Activated B cell treated with CpG ODN at 0.5 μM for 24 hours (primary cell): ENCODE measurements around the gene PBX3. TPM values are rescaled to one million over a fixed set of nuclear protein-coding genes. Genes with fewer than 3 reads are reported as not detected.

ENCODE experiments used
- ATAC-seq: fragments of 200-7000 bp; cut with Tn5 transposase; one replicate; pipeline ENCODE4 v1.10.0; 2021; ENCODE audit warnings: low read depth, mild to moderate bottlenecking, moderate library complexity
- CTCF ChIA-PET: fragments of 350-600 bp; sonication (Branson Sonifier 250); formaldehyde crosslinking; loops from one replicate; lab custom pipeline; 2021; ENCODE audit warnings: antibody characterized with exemption; lab: Charles Lee
- POLR2A ChIA-PET: fragments of 350-600 bp; sonication (Branson Sonifier 250); formaldehyde crosslinking; loops from one replicate; lab custom pipeline; 2021; ENCODE audit warnings: antibody characterized with exemption; lab: Charles Lee
- DNase-seq: peaks from one replicate; pipeline ENCODE4 v3.0.0; 2022
- H3K27ac Mint-ChIP-seq: one replicate; pipeline ENCODE4 v1.8.0; 2020; ENCODE audit warnings: mixed read lengths
- H3K27me3 Mint-ChIP-seq: one replicate; pipeline ENCODE4 v1.8.0; 2021; ENCODE audit warnings: mixed read lengths
- H3K36me3 Mint-ChIP-seq: one replicate; pipeline ENCODE4 v1.8.0; 2021; ENCODE audit warnings: low read depth, mixed read lengths
- H3K4me1 Mint-ChIP-seq: one replicate; pipeline ENCODE4 v1.8.0; 2021; ENCODE audit warnings: mixed read lengths
- H3K4me3 Mint-ChIP-seq: one replicate; pipeline ENCODE4 v1.8.0; 2020; ENCODE audit warnings: mild to moderate bottlenecking, mixed read lengths
- H3K9me3 Mint-ChIP-seq: one replicate; pipeline ENCODE4 v1.8.0; 2020; ENCODE audit warnings: mixed read lengths
- intact Hi-C: fragments of 100-400 bp; cut with micrococcal nuclease; formaldehyde crosslinking; loops from one replicate; pipeline ENCODE4 v1.15.1; 2024
- total RNA-seq: library from RNA; stranded (reverse); gene quantifications from 2 replicates; pipeline ENCODE4 v1.2.3, GENCODE V29; 2022
- TF ChIP-seq, protein P1 (sequence below): fragments of 200-600 bp; IDR thresholded peaks from one replicate; pipeline ENCODE4 v1.8.0; 2022; ENCODE audit warnings: antibody characterized with exemption, mild to moderate bottlenecking

Gene PBX3
- total RNA-seq, 1 donor from 2014 or later: 37.2 TPM

GRCh38 chr9:125971050-125971449 lies 223.9 kb downstream of the PBX3 start:
- intact Hi-C loops: no loop called here
- peaks cover 12% of the 10 kb centered on the region for H3K36me3 Mint-ChIP-seq
- ChIA-PET POLR2A (no interaction called here), CTCF (no interaction called here)
- TF ChIP-seq, protein P1, sequence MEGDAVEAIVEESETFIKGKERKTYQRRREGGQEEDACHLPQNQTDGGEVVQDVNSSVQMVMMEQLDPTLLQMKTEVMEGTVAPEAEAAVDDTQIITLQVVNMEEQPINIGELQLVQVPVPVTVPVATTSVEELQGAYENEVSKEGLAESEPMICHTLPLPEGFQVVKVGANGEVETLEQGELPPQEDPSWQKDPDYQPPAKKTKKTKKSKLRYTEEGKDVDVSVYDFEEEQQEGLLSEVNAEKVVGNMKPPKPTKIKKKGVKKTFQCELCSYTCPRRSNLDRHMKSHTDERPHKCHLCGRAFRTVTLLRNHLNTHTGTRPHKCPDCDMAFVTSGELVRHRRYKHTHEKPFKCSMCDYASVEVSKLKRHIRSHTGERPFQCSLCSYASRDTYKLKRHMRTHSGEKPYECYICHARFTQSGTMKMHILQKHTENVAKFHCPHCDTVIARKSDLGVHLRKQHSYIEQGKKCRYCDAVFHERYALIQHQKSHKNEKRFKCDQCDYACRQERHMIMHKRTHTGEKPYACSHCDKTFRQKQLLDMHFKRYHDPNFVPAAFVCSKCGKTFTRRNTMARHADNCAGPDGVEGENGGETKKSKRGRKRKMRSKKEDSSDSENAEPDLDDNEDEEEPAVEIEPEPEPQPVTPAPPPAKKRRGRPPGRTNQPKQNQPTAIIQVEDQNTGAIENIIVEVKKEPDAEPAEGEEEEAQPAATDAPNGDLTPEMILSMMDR: no peak
- no peaks in the 10 kb centered on the region for H3K27me3 Mint-ChIP-seq
- no peak overlapping the region for H3K4me3 Mint-ChIP-seq
- H3K27ac Mint-ChIP-seq: no peak overlapping the region
- no peak for ATAC-seq
- peaks cover 16% of the 10 kb centered on the region for H3K4me1 Mint-ChIP-seq
- DNase-seq: no peak
- peaks cover 3% of the 10 kb centered on the region for H3K9me3 Mint-ChIP-seq

DNA sequence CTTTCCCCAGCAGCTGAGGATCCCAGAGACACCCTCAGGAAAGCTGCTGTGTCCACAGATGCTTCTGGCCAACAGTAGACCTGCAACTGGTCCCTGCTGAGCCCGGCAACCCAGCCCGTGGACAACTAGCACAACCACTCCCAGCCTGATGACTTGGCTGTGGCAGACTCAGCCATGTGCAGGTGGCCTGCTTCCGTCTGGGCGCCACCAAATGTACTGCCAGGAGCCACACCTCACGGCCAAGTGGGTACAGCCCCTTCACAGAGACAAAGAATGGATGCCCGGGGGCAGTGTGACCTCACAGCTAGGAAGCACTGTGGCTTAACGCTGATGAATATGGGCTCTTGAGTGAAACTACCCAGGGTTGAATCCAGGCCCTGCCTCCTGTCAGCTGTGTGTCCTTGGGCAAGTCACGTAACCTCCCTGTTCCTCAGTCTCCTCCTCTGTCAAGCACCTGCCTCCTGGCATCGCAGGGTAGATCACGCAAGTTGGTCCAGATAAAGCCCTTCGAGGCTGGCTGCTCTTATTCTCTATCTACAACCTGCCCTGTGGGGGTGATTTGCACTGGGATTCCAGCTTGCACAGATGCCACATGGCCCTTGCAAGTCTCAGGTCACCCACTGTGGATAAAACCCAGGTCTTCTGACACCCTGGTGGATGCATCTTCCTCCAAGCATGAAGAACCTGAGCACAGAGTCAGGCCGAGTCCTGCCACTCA lies 225.0 kb downstream of the PBX3 start:
- peaks cover 4% of the 10 kb centered on the region for H3K9me3 Mint-ChIP-seq
- intact Hi-C loops: no loop called here
- no peak for DNase-seq
- POLR2A ChIA-PET: no interaction called here
- H3K27me3 Mint-ChIP-seq: peaks cover 3% of the 10 kb centered on the region
- H3K36me3 Mint-ChIP-seq: peaks cover 3% of the 10 kb centered on the region
- no peak for ATAC-seq
- H3K4me3 Mint-ChIP-seq: no peak overlapping the region
- TF ChIP-seq, protein P1: no peak
- H3K27ac Mint-ChIP-seq: no peak overlapping the region
- CTCF ChIA-PET: no interaction called here
- H3K4me1 Mint-ChIP-seq: peaks cover 16% of the 10 kb centered on the region

DNA sequence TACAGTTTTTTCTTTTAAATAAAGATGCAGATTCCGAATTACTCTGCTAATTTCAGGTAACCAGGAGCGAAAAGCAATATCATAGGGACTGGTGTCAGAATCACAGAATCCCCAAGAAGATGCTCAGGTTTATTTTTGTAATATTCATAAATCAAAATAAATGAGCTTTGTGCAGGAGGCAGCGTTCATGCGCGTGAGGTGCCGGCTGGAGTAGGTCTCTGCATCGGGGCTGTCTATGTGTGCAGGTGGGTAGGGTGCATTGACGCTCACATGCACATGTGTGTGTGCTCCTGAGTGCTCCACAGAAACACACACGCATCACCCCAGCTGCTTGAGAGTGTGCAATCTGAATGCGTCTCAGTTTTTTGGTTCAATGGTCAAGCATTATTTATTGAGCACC lies 226.4 kb downstream of the PBX3 start:
- H3K36me3 Mint-ChIP-seq: no peaks in the 10 kb centered on the region
- H3K9me3 Mint-ChIP-seq: peaks cover 10% of the 10 kb centered on the region
- ATAC-seq (no peak), DNase-seq (no peak)
- TF ChIP-seq, protein P1: no peak
- POLR2A ChIA-PET: no interaction called here
- H3K4me1 Mint-ChIP-seq: peaks cover 15% of the 10 kb centered on the region
- no peak overlapping the region for H3K27ac Mint-ChIP-seq
- no peak overlapping the region for H3K4me3 Mint-ChIP-seq
- H3K27me3 Mint-ChIP-seq: peaks cover 7% of the 10 kb centered on the region
- intact Hi-C loops: no loop called here
- CTCF ChIA-PET: no interaction called here

DNA sequence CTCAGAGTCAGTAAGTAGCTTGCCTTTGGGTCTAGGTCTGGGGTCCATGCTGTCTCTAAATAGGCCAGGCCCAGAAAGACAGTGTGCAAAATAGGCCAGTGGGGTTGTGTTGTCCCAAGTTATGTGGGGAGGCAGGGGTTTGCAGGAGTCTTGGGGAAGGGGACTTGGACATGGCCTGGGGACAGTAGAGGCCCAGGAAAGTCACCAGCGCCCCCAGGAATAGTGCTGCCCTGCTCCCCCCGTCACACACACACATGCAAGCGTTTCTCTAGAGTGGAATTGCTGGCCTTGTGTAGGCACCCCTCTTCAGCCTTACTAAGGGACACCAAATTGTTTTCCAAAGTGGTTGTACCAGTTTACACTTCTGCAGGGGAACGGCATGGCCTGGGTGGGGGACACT lies 227.5 kb downstream of the PBX3 start:
- POLR2A ChIA-PET: no interaction called here
- TF ChIP-seq, protein P1: no peak
- intact Hi-C loops: no loop called here
- Mint-ChIP-seq H3K4me3 (no peak overlapping the region), H3K9me3 (peaks cover 18% of the 10 kb centered on the region), H3K27ac (no peak overlapping the region), H3K27me3 (peaks cover 7% of the 10 kb centered on the region), H3K4me1 (peaks cover 5% of the 10 kb centered on the region), H3K36me3 (no peaks in the 10 kb centered on the region)
- CTCF ChIA-PET: no interaction called here
- ATAC-seq (no peak), DNase-seq (no peak)

DNA sequence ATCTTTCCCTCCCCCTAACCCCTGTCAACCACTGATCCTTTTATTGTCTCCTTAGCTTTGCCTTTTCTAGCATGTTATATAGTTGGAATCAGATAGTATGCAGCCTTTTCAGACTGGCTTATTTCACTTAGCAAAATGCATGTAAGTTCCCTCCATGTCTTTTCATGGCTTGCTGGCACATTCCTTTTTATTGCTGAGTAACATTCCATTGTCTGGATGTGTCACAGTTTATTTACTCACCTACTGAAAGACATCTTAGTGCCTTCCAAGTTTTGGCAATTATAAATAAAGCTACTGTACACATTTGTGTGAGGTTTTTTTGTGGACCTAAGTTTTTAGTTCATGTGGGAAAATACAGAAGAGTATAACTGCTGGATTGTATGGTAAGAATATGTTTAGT lies 230.1 kb downstream of the PBX3 start:
- CTCF ChIA-PET: no interaction called here
- Mint-ChIP-seq H3K9me3 (peaks cover 24% of the 10 kb centered on the region), H3K27ac (no peak overlapping the region), H3K4me1 (no peaks in the 10 kb centered on the region), H3K27me3 (peaks cover 9% of the 10 kb centered on the region), H3K36me3 (no peaks in the 10 kb centered on the region), H3K4me3 (no peak overlapping the region)
- DNase-seq: no peak
- intact Hi-C loops: no loop called here
- POLR2A ChIA-PET: no interaction called here
- TF ChIP-seq, protein P1: no peak
- no peak for ATAC-seq
